ENCODE measurements around the gene DMTF1. TPM values are rescaled to one million over a fixed set of nuclear protein-coding genes. Genes with fewer than 3 reads are reported as not detected.

Gene DMTF1
- total and polyA plus RNA-seq, 10 of the 15 experiments (the other 5 are each of a cell fraction or from before 2014, with no cell fraction given) = 24.3 to 191 (median 72.0) TPM

DNA sequence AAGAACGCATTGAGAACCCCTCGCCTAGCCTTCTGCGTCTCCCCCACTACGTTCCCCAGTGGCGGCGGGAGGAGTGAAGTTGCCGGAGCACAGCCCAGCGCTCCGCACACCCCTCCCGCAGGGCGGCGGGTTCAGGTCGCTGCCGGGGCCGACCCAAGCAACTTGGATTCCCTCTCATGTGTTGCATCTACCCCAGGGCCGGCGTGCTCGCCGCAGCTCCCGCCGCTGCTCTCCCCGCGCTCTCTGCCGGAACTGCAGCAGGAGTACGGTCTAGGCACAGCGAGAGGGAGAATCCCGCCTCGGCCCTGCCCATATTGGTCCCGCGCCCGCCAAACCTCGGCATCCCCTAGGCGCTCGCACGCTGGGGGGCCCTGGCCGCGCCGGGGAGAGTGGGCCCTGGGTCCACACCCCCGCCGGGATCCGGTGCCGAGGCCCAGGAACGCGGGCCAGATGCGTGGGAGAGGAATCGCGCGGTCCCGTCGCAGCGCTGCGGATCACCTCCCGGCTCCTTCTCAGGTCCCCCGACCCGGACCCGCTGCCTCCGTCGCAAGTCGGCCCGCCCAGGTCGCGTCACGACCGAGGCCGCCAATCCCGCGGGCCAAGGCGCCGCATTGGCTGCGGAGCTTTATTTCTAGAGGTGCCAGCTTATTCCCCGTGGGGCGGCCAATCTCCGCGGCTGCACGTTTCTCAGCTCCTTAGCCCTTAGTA lies 67.9 kb downstream of the DMTF1 start:
- under 1% methylated on average over 74 of the region's 75 CpGs for WGBS (ENCODE audit: insufficient coverage, insufficient replicate concordance, low lambda C conversion rate, missing lambda C conversion rate)
- ChIA-PET CTCF (interaction anchor here (0.7 to 3.0 kb wide), 7 partner anchors 8 to 768 kb away, joined by 3 to 12 read pairs (median 4); no protein-coding TSS in a partner anchor), RAD21 (ENCODE audit: unreplicated experiment) (interaction anchor here (0.7 to 11.7 kb wide), 7 partner anchors 8 to 242 kb away, joined by 3 to 153 read pairs (median 3); partner anchors contain the start of gene DMTF1), POLR2A (interaction anchor here (0.8 to 12.1 kb wide), 4 partner anchors 46 to 254 kb away, joined by 3 to 215 read pairs (median 4); partner anchors contain the start of gene DMTF1), SMC1A (ENCODE audit: uncharacterized antibody, unreplicated experiment) (interaction anchor here (1.0 to 8.5 kb wide), 9 partner anchors 8 to 293 kb away, joined by 3 to 112 read pairs (median 5); partner anchors contain the start of gene DMTF1)
- intact Hi-C loops (cut with micrococcal nuclease; ENCODE audit: unreplicated experiment) (no loop called here), in situ Hi-C loops (cut with MboI) (no loop called here)
- Histone ChIP-seq H3K4me1 (ENCODE audit: control insufficient read depth, insufficient read depth, low read length) (peaks cover 5% of the 10 kb centered on the region), H3K27ac (ENCODE audit: control insufficient read depth, insufficient read depth) (peak overlapping the region; percentile 98), H3K79me2 (ENCODE audit: control insufficient read depth, insufficient read depth, low read length) (peaks cover 52% of the 10 kb centered on the region), H3K27me3 (replicated peaks in 1 of 2; ENCODE audit: control insufficient read depth in 2 of 2, insufficient read depth in 2 of 2, low read length in 1 of 2) (no peaks in the 10 kb centered on the region), H4K20me1 (ENCODE audit: control insufficient read depth, insufficient read depth) (no peaks in the 10 kb centered on the region), H3K9ac (ENCODE audit: control insufficient read depth, insufficient read depth, low read length) (peak overlapping the region; percentile 86), H2AFZ (ENCODE audit: control insufficient read depth, low read depth, low read length) (peak overlapping the region; percentile 83), H3K9me3 (replicated peaks; ENCODE audit: control insufficient read depth, insufficient read depth, low read length) (no peaks in the 10 kb centered on the region), H3K36me3 (ENCODE audit: control insufficient read depth in 2 of 2, insufficient read depth in 2 of 2, low read length in 1 of 2) (0 out of 4 replicates have a peak, but pooled peaks cover 0 to 2% of the 10 kb centered on the region in 2 experiments), H3K4me3 (peak overlapping the region; percentile 95), H3K4me2 (ENCODE audit: control insufficient read depth, insufficient read depth) (peak overlapping the region; percentile 93)
- BruUV-seq (replicated peaks) = no TSS peak
- FAIRE-seq (no peak), DNase-seq (ENCODE audit: low read depth, low spot score) (no peak), ATAC-seq (peak; percentile 61)
- TF ChIP-seq ASH2L (IDR thresholded peaks at IDR 0.05; ENCODE audit: borderline replicate concordance, low read depth) (peak; percentile 64; the same call in 1 of the 2 replicates), RB1 (IDR thresholded peaks at IDR 0.05; ENCODE audit: borderline replicate concordance) (no peak), LARP7 (IDR thresholded peaks at IDR 0.05) (peak; percentile 82), POLR2A (IDR thresholded peaks at IDR 0.05; ENCODE audit: low read depth, low read length) (peak; percentile 94), SP1 (IDR thresholded peaks at IDR 0.05; ENCODE audit: low read depth, low read length) (peak; percentile 56), MYB (IDR thresholded peaks at IDR 0.05; ENCODE audit: borderline replicate concordance, low read depth, low read length) (no peak), CEBPZ (IDR thresholded peaks at IDR 0.05; ENCODE audit: low read depth, low read length) (no peak), POU2F2 (IDR thresholded peaks at IDR 0.05; ENCODE audit: borderline replicate concordance, low read depth, low read length) (peak; percentile 56; the same call in 2 of the 3 replicates), RCOR1 (conservative IDR thresholded peaks at IDR 0.05; ENCODE audit: low read depth, low read length) (0 out of 2 replicates have a peak, but pooled peaks have one; percentile 64), RELB (IDR thresholded peaks at IDR 0.05; ENCODE audit: low read depth) (no peak), CREM (IDR thresholded peaks at IDR 0.05; ENCODE audit: low read depth) (peak; percentile 57), GATAD2B (conservative IDR thresholded peaks at IDR 0.05; ENCODE audit: low read depth) (peak; percentile 76), NFXL1 (IDR thresholded peaks at IDR 0.05; ENCODE audit: borderline replicate concordance) (no peak), CBX5 (IDR thresholded peaks at IDR 0.05; ENCODE audit: low read depth) (no peak), TCF12 (IDR thresholded peaks at IDR 0.05; ENCODE audit: low read depth, low read length) (0 out of 2 replicates have a peak, but pooled peaks have one; percentile 36), TBL1XR1 (IDR thresholded peaks at IDR 0.05; ENCODE audit: low read depth, low read length) (no peak), JUND (IDR thresholded peaks at IDR 0.05; ENCODE audit: low read depth, low read length) (no peak), HCFC1 (IDR thresholded peaks at IDR 0.05; ENCODE audit: low read length) (no peak)
- TF ChIP-seq, protein P1, sequence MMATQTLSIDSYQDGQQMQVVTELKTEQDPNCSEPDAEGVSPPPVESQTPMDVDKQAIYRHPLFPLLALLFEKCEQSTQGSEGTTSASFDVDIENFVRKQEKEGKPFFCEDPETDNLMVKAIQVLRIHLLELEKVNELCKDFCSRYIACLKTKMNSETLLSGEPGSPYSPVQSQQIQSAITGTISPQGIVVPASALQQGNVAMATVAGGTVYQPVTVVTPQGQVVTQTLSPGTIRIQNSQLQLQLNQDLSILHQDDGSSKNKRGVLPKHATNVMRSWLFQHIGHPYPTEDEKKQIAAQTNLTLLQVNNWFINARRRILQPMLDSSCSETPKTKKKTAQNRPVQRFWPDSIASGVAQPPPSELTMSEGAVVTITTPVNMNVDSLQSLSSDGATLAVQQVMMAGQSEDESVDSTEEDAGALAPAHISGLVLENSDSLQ (IDR thresholded peaks at IDR 0.05) = peak; percentile 67; the same call in 1 of the 2 replicates

Measured in GM12878 (cell line).